ENCODE results near the gene BPI. TPM values are rescaled to one million over a fixed set of nuclear protein-coding genes. Genes with fewer than 3 reads are reported as not detected.
"Not testable (repeated sequence)": the region's sequence is repeated elsewhere in the genome, so short reads cannot be mapped to it uniquely, and the experiment has no call there.

The BPI gene
- total RNA-seq (2022) (not detected in 2 replicates), Bru-seq, nascent RNA (percentile 2 among the genes with signal in this experiment), BruChase-seq, experiment 1, labeled RNA remaining after a 2-hour chase (not detected), BruChase-seq, experiment 2, labeled RNA remaining after a 6-hour chase (not detected)
- long read RNA-seq, result 0 reads

- Histone ChIP-seq H3K9me3 (peaks cover 2% of the 10 kb centered on the region; the same call in 1 of the 2 replicates), H3K36me3 (ENCODE audit: control insufficient read depth, insufficient read depth, low read length) (no peaks in the 10 kb centered on the region), H3K4me1 (peaks cover 8% of the 10 kb centered on the region), H3K4me3 (ENCODE audit: low read depth, low read length) (no peak within 1 kb of the TSS), H3K27me3 (replicated peaks; ENCODE audit: control insufficient read depth, insufficient read depth, low read length) (no peaks in the 10 kb centered on the region)
- POLR2A ChIA-PET, result no interaction called here
- no peak for TF ChIP-seq CTCF (IDR thresholded peaks at IDR 0.05; ENCODE audit: insufficient read depth in 1 of 2, low read depth in 1 of 2, low read length in 1 of 2, severe bottlenecking in 1 of 2, unreplicated experiment in 1 of 2)
- intact Hi-C loops (cut with micrococcal nuclease; ENCODE audit: unreplicated experiment), result no loop called here
- Mint-ChIP-seq H3K4me1 (ENCODE audit: low read depth, unreplicated experiment) (no peaks in the 10 kb centered on the region), H3K36me3 (ENCODE audit: insufficient read depth, unreplicated experiment) (no peaks in the 10 kb centered on the region), H3K27me3 (ENCODE audit: insufficient read depth, unreplicated experiment) (peaks cover 8% of the 10 kb centered on the region), H3K4me3 (ENCODE audit: unreplicated experiment) (no peak within 1 kb of the TSS), H3K9me3 (ENCODE audit: unreplicated experiment) (no peaks in the 10 kb centered on the region), H3K27ac (ENCODE audit: unreplicated experiment) (no peak within 1 kb of the TSS)
- no TSS peak for BruUV-seq (replicated peaks)
- DNase-seq, result no peak
- CTCF ChIA-PET, result no interaction called here
Observed at GRCh38 chr20:38303908-38304379, at the start of gene BPI. Gene BPI (plus strand): TSS chr20:38304156. CDS start chr20:38304224, 68 bp downstream.

- H3K36me3 Mint-ChIP-seq (ENCODE audit: insufficient read depth, unreplicated experiment); H3K9me3 ChIP-seq; H3K4me1 Mint-ChIP-seq (ENCODE audit: low read depth, unreplicated experiment); H3K36me3 ChIP-seq (ENCODE audit: control insufficient read depth, insufficient read depth, low read length); H3K9me3 Mint-ChIP-seq (ENCODE audit: unreplicated experiment); H3K27me3 ChIP-seq (replicated peaks; ENCODE audit: control insufficient read depth, insufficient read depth, low read length); H3K4me3 ChIP-seq (ENCODE audit: low read depth, low read length); DNase-seq; H3K27ac Mint-ChIP-seq (ENCODE audit: unreplicated experiment); POLR2A ChIA-PET; BruUV-seq (replicated peaks); intact Hi-C loops (cut with micrococcal nuclease; ENCODE audit: unreplicated experiment); H3K4me1 ChIP-seq; H3K4me3 Mint-ChIP-seq (ENCODE audit: unreplicated experiment); H3K27me3 Mint-ChIP-seq (ENCODE audit: insufficient read depth, unreplicated experiment): not testable (repeated sequence)
- CTCF ChIA-PET, result interaction anchor here (1.1 to 1.7 kb wide), 2 partner anchors 8 to 28 kb away, joined by 3 to 6 read pairs; no protein-coding TSS in a partner anchor
Observed at GRCh38 chr20:38254621-38255020, 49.3 kb upstream of the BPI start.

- H3K4me1 ChIP-seq, result peaks cover 7% of the 10 kb centered on the region
- Mint-ChIP-seq H3K9me3 (ENCODE audit: unreplicated experiment) (no peaks in the 10 kb centered on the region), H3K36me3 (ENCODE audit: insufficient read depth, unreplicated experiment) (no peaks in the 10 kb centered on the region), H3K27ac (ENCODE audit: unreplicated experiment) (no peak overlapping the region), H3K4me3 (ENCODE audit: unreplicated experiment) (no peak overlapping the region), H3K27me3 (ENCODE audit: insufficient read depth, unreplicated experiment) (peaks cover 3% of the 10 kb centered on the region), H3K4me1 (ENCODE audit: low read depth, unreplicated experiment) (peaks cover 7% of the 10 kb centered on the region)
- H3K36me3 ChIP-seq (ENCODE audit: control insufficient read depth, insufficient read depth, low read length), result no peaks in the 10 kb centered on the region
- BruUV-seq (replicated peaks), result no TSS peak
- POLR2A ChIA-PET, result no interaction called here
- DNase-seq, result no peak
- CTCF ChIA-PET, result no interaction called here
- intact Hi-C loops (cut with micrococcal nuclease; ENCODE audit: unreplicated experiment), result no loop called here
- TF ChIP-seq CTCF (IDR thresholded peaks at IDR 0.05; ENCODE audit: insufficient read depth in 1 of 2, low read depth in 1 of 2, low read length in 1 of 2, severe bottlenecking in 1 of 2, unreplicated experiment in 1 of 2), result no peak
- no peak overlapping the region for H3K4me3 ChIP-seq (ENCODE audit: low read depth, low read length)
- H3K9me3 ChIP-seq, result no peaks in the 10 kb centered on the region
- no peaks in the 10 kb centered on the region; the same call in 1 of the 2 replicates for H3K27me3 ChIP-seq (replicated peaks; ENCODE audit: control insufficient read depth, insufficient read depth, low read length)
Observed at GRCh38 chr20:38255393-38255792, 48.6 kb upstream of the BPI start.
